KMS-11 (cell line): ENCODE data around the gene FAM162B.
"Not testable (repeated sequence)": the region's sequence is repeated elsewhere in the genome, so short reads cannot be mapped to it uniquely, and the experiment has no call there.

Experiments used
- H2AFZ ChIP-seq: fragments of 200-600 bp; sonication (generic); 2 replicates; pipeline ENCODE4 v1.6.1; 2016; ENCODE audit warnings: antibody characterized with exemption, mixed run types, low read depth
- H3K27ac ChIP-seq: fragments of 200-600 bp; sonication (generic); 2 replicates; pipeline ENCODE4 v1.6.1; 2016; ENCODE audit warnings: mild to moderate bottlenecking, mixed run types
- H3K27me3 ChIP-seq: fragments of 200-600 bp; sonication (generic); 2 replicates; pipeline ENCODE4 v1.6.1; 2017; ENCODE audit warnings: mild to moderate bottlenecking, low read depth, mixed run types, moderate library complexity; ENCODE audit not compliant: insufficient read depth
- H3K36me3 ChIP-seq: fragments of 200-600 bp; sonication (generic); 2 replicates; pipeline ENCODE4 v1.6.1; 2017; ENCODE audit warnings: mild to moderate bottlenecking, mixed run types; ENCODE audit not compliant: insufficient read depth
- H3K4me1 ChIP-seq: fragments of 200-600 bp; sonication (generic); 2 replicates; pipeline ENCODE4 v1.6.1; 2016; ENCODE audit warnings: mild to moderate bottlenecking, low read depth, mixed run types; ENCODE audit not compliant: poor library complexity, severe bottlenecking
- H3K4me2 ChIP-seq: fragments of 200-600 bp; sonication (generic); 2 replicates; pipeline ENCODE4 v1.7.0; 2016; ENCODE audit warnings: mild to moderate bottlenecking, mixed run types
- H3K4me3 ChIP-seq: fragments of 200-600 bp; sonication (generic); IDR thresholded peaks from 2 replicates; pipeline ENCODE4 v1.6.1; 2017; ENCODE audit warnings: low read depth, low read length, mixed read lengths; ENCODE audit not compliant: insufficient read depth
- H3K79me2 ChIP-seq: fragments of 200-600 bp; sonication (generic); 2 replicates; pipeline ENCODE4 v1.6.1; 2016; ENCODE audit warnings: low read depth, mixed run types; ENCODE audit not compliant: insufficient read depth
- H3K9ac ChIP-seq: fragments of 200-600 bp; sonication (generic); 2 replicates; pipeline ENCODE4 v1.6.1; 2016; ENCODE audit warnings: mild to moderate bottlenecking, mixed run types
- H4K20me1 ChIP-seq: fragments of 200-600 bp; sonication (generic); 2 replicates; pipeline ENCODE4 v1.6.1; 2016; ENCODE audit warnings: mild to moderate bottlenecking, mixed run types; ENCODE audit not compliant: insufficient read depth
- CTCF ChIP-seq: fragments of 200-600 bp; sonication (generic); conservative IDR thresholded peaks from 2 replicates; pipeline ENCODE4 v1.6.1; 2017; ENCODE audit warnings: low read depth, mild to moderate bottlenecking, antibody characterized with exemption, low read length, moderate library complexity, mixed read lengths

The FAM162B gene

DNA sequence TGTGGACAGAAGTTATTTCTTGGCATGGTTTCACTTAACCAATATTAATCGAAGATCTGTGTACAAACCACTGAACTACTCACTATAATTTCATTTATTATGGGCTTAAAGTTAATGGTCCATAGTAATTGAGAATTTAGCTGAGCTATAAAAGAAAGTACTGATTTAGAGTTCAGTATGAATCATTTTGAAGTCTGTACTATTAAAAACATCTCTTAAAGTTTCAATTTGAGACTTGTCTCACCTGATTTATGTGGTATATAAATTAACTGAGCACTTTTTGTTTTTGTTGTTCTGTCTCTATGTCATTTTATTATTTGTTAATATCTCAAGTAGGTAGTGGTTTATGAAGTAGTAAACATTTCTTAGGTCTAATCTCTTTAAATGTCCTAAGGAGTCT, 59.6 kb downstream of the FAM162B start:
- Histone ChIP-seq H3K36me3 (no peaks in the 10 kb centered on the region), H3K4me3 (no peak overlapping the region), H3K9ac (no peak overlapping the region), H4K20me1 (no peaks in the 10 kb centered on the region), H2AFZ (no peak overlapping the region), H3K27ac (no peak overlapping the region), H3K4me1 (no peaks in the 10 kb centered on the region), H3K79me2 (no peaks in the 10 kb centered on the region), H3K27me3 (no peaks in the 10 kb centered on the region), H3K4me2 (no peak overlapping the region)
- no peak for TF ChIP-seq CTCF

- H3K27ac ChIP-seq, H3K36me3 ChIP-seq, H3K9ac ChIP-seq: not testable (repeated sequence)
Measured at GRCh38 chr6:116703888-116704287, 61.6 kb downstream of the FAM162B start.

More at GRCh38 chr6:116703888-116704287, 61.6 kb downstream of the FAM162B start:
- H2AFZ ChIP-seq, H4K20me1 ChIP-seq, H3K79me2 ChIP-seq, H3K4me1 ChIP-seq, H3K4me2 ChIP-seq, H3K27me3 ChIP-seq, H3K4me3 ChIP-seq: not testable (repeated sequence)
